Lower leg skin (tissue), 3 donors: ENCODE results near the gene FHOD3.

Experiments
- CTCF ChIP-seq, 3 donors: fragments of 450-650 bp; IDR thresholded peaks; one replicate each; pipeline ENCODE4 v1.5.1; 2016; ENCODE audit warnings: antibody characterized with exemption in 3 of 3, mild to moderate bottlenecking in 3 of 3, moderate library complexity in 2 of 3
- POLR2A ChIP-seq, 2 donors: fragments of 450-650 bp; IDR thresholded peaks; one replicate each; pipeline ENCODE4 v1.6.1; 2016 to 2017; ENCODE audit warnings: antibody characterized with exemption in 2 of 2, mild to moderate bottlenecking in 1 of 2, moderate library complexity in 1 of 2

DNA sequence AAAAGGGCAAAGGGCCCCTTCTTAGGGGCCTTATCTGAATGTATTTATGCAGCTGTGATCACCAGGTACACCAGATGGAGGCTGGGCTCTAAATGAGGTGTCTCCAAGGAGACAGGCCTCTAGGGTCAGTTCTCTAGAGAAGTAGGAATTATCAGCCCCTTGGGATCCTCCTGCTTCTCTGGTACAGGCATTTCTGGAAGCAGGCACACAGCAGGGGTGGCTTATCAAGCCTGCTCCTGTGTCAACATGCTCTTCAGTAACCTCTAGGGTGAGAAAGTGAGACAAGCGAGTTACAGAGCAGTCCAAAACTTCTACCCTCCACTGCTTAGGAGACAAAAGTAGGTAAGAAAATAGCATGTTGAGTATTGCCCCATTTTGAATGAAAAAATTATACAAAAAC lies 517.5 kb downstream of the FHOD3 start:
- TF ChIP-seq CTCF (IDR thresholded peaks at IDR 0.05) (no peak), POLR2A (IDR thresholded peaks at IDR 0.05) (no peak)
